GM20000 (cell line): ENCODE measurements around the gene SF3B3.
A peak's percentile ranks its signal among the peaks of the same experiment; 100 is the strongest.
"Not testable (repeated sequence)": the region's sequence is repeated elsewhere in the genome, so short reads cannot be mapped to it uniquely, and the experiment has no call there.

Experiments
- DNase-seq: peaks from one replicate; pipeline ENCODE4 v3.0.0; 2012; ENCODE audit warnings: low spot score
- CTCF ChIP-seq: IDR thresholded peaks from 2 replicates; pipeline ENCODE4 v1.5.1; 2012; ENCODE audit warnings: mild to moderate bottlenecking, control low read depth; ENCODE audit errors: extremely low read depth, missing control alignments

SF3B3 gene

DNA sequence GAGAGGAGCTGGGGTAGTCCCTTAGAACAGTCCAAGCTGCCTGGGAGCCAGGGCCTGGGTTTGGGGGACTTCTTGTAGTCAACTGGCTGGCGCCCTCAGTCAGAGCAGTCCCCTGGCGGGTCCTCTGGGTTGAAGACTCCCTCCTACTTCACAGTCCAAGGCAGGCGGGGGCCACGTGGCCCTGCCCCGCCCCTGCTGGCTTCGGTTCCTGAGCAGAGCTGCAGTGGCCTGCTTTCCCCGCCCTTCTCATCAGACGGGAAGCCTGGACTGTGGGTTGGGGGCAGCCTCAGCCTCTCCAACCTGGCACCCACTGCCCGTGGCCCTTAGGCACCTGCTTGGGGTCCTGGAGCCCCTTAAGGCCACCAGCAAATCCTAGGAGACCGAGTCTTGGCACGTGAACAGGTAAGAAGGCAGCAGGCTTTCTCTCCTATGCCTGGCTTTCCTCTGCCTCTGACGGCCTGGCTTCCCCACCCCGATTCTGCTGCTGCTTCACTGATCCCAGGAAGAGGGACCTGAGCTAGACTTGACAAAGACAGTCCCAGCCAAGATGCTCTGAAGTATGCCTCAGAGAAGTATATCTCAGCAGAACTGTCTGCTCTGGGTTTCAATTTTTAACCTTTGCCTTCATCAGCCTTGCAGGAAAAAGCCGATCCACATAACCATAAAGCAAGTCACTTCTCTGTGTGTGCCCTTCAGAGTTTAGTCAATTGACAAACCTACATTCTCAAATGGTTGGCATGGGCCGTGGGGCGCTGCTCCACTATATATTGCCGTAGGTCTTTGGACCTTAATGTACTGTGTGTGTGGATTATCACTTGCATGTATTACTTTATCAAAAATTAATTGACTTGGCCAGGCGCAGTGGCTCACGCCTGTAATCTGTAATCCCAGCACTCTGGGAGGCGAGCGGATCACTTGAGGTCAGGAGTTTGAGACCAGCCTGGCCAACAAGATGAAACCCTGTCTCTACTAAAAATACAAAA lies 56.3 kb downstream of the SF3B3 start:
- TF ChIP-seq CTCF: no peak
- DNase-seq: no peak

- peak; percentile 12 for TF ChIP-seq CTCF
- DNase-seq: no peak
Measured at GRCh38 chr16:70582280-70582978, 58.8 kb downstream of the SF3B3 start.

GRCh38 chr16:70586731-70587130 lies 63.1 kb downstream of the SF3B3 start:
- no peak for TF ChIP-seq CTCF
- no peak for DNase-seq

GRCh38 chr16:70588565-70588964 lies 64.9 kb downstream of the SF3B3 start:
- TF ChIP-seq CTCF: no peak
- no peak for DNase-seq

- DNase-seq: not testable (repeated sequence)
Measured at GRCh38 chr16:70589416-70589815, 65.8 kb downstream of the SF3B3 start.

DNA sequence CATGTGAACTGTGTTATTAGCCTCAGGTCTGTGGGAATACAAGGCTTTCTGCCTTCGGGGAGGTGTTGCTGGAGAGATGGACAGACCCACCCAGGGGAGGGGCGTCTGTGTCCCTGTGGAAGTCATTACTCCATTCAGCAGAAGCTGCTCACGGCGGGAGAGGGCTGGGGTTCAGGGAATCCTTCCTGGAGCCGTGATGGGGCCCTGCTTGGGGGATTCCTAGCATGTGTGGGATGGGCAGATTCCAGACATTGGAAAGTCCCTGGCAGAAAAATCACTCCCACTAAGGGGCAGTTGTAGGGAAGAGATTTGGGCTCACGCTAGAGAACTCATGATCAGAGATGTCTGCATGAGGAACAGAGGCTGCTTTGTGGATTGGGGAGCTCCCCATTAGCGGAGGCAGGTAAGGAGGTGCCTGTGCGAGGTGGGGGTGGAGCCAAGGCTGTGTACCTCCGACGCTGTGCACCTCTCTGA lies 66.4 kb downstream of the SF3B3 start:
- no peak for DNase-seq
- TF ChIP-seq CTCF: no peak

GRCh38 chr16:70590722-70591415 lies 67.3 kb downstream of the SF3B3 start:
- DNase-seq: no peak
- TF ChIP-seq CTCF: no peak
